Suppressor macrophage treated with lipopolysaccharide for 1 hour (primary cell): ENCODE results near the gene FGF2.
"Not testable (repeated sequence)": the region's sequence is repeated elsewhere in the genome, so short reads cannot be mapped to it uniquely, and the experiment has no call there.

Experiments used
- DNase-seq, 3 donors: peaks; one replicate each; pipeline ENCODE4 v3.0.0-alpha.2; 2020 to 2022

The FGF2 gene

GRCh38 chr4:122945136-122945535 is 118.5 kb downstream of the FGF2 start:
- DNase-seq, result not testable (repeated sequence)

GRCh38 chr4:122946142-122946541 is 119.5 kb downstream of the FGF2 start:
- DNase-seq, result no peak
